HG03520 (cell line): ENCODE data around the gene PCDHGA9.
"Not testable (repeated sequence)": the region's sequence is repeated elsewhere in the genome, so short reads cannot be mapped to it uniquely, and the experiment has no call there.

Experiments
- ATAC-seq: cut with Tn5 transposase; IDR thresholded peaks from one replicate; pipeline ENCODE4 v1.9.1; 2021; ENCODE audit warnings: mild to moderate bottlenecking, moderate library complexity; ENCODE audit not compliant: unreplicated experiment

Gene PCDHGA9

GRCh38 chr5:141402553-141403243 is at the start of gene PCDHGA9:
Gene PCDHGA9 (plus strand): TSS chr5:141402778. CDS start chr5:141402953, 175 bp downstream.
- no peak for ATAC-seq

- no peak for ATAC-seq
These were observed 47.6 kb upstream of the PCDHGA9 start, which contains the start of gene PCDHGA4 for GRCh38 chr5:141354900-141355469. Gene PCDHGA4 (plus strand): TSS chr5:141355021. CDS start chr5:141355108, 87 bp downstream.

GRCh38 chr5:141355641-141356040 is 46.9 kb upstream of the PCDHGA9 start:
- no peak for ATAC-seq

- ATAC-seq = no peak
These were observed 46.4 kb upstream of the PCDHGA9 start for GRCh38 chr5:141356133-141356532.

GRCh38 chr5:141356950-141357349 is 45.6 kb upstream of the PCDHGA9 start:
- ATAC-seq = no peak

- peak; percentile 46 for ATAC-seq
These were observed 42.7 kb upstream of the PCDHGA9 start, which contains the start of gene PCDHGB2 for GRCh38 chr5:141359790-141360426. Gene PCDHGB2 (plus strand): TSS chr5:141359994. CDS start chr5:141360136, 142 bp downstream.

- no peak for ATAC-seq
These were observed 41.9 kb upstream of the PCDHGA9 start for GRCh38 chr5:141360685-141361084.

GRCh38 chr5:141362719-141363118 is 39.9 kb upstream of the PCDHGA9 start:
- no peak for ATAC-seq

- ATAC-seq = no peak
These were observed 38.5 kb upstream of the PCDHGA9 start, which contains the start of gene PCDHGA5 for GRCh38 chr5:141363952-141364660. Gene PCDHGA5 (plus strand): TSS chr5:141364162. CDS start chr5:141364331, 169 bp downstream.

GRCh38 chr5:141366016-141366896 is 36.3 kb upstream of the PCDHGA9 start:
- no peak for ATAC-seq

- peak; percentile 98 for ATAC-seq
These were observed 32.4 kb upstream of the PCDHGA9 start, which contains the start of gene PCDHGB3 for GRCh38 chr5:141369994-141370848. Gene PCDHGB3 (plus strand): TSS chr5:141370242. CDS start chr5:141370395, 153 bp downstream.

GRCh38 chr5:141371572-141372475 is 30.8 kb upstream of the PCDHGA9 start:
- no peak for ATAC-seq

- no peak for ATAC-seq
These were observed 28.8 kb upstream of the PCDHGA9 start, which contains the start of gene PCDHGA6 for GRCh38 chr5:141373673-141374317. Gene PCDHGA6 (plus strand): TSS chr5:141373891. CDS start chr5:141374084, 193 bp downstream.

- ATAC-seq = no peak
These were observed 28.0 kb upstream of the PCDHGA9 start for GRCh38 chr5:141374627-141375026.

- not testable (repeated sequence) for ATAC-seq
These were observed 27.0 kb upstream of the PCDHGA9 start for GRCh38 chr5:141375444-141376155.

GRCh38 chr5:141382469-141383294 is 19.9 kb upstream of the PCDHGA9 start, which contains the start of gene PCDHGA7:
Gene PCDHGA7 (plus strand): TSS chr5:141382742. CDS start chr5:141382900, 158 bp downstream.
- peak; percentile 73 for ATAC-seq
